ENCODE measurements around the gene ADGRF5. TPM values are rescaled to one million over a fixed set of nuclear protein-coding genes. Genes with fewer than 3 reads are reported as not detected.
A peak's percentile ranks its signal among the peaks of the same experiment; 100 is the strongest.

The ADGRF5 gene
- total and polyA plus RNA-seq, 2 experiments from 2014 or later, result 0.70 to 2.0 TPM

GRCh38 chr6:46954837-46955451 is 33.2 kb upstream of the ADGRF5 start:
- Histone ChIP-seq H3K27ac (no peak overlapping the region), H3K9me2 (replicated peaks; ENCODE audit: insufficient read depth) (no peaks in the 10 kb centered on the region)
- WGBS (ENCODE audit: low lambda C conversion rate, missing lambda C conversion rate), result 57% methylated on average over 3 of the region's 4 CpGs

GRCh38 chr6:46953921-46954320 is 32.2 kb upstream of the ADGRF5 start:
- no peak overlapping the region for H3K27ac ChIP-seq
- WGBS (ENCODE audit: low lambda C conversion rate, missing lambda C conversion rate), result 67% methylated on average over 4 of the region's 4 CpGs
- TF ChIP-seq CTCF (IDR thresholded peaks at IDR 0.05; ENCODE audit: poor library complexity) (no peak), EZH2 (IDR thresholded peaks at IDR 0.05; ENCODE audit: borderline replicate concordance) (no peak), EZH2phosphoT487 (IDR thresholded peaks at IDR 0.05; ENCODE audit: low read depth, severe bottlenecking, unreplicated experiment) (no peak)

More at GRCh38 chr6:46954837-46955451, 33.2 kb upstream of the ADGRF5 start:
- no peaks in the 10 kb centered on the region for H3K79me2 ChIP-seq
- no peaks in the 10 kb centered on the region for H4K20me1 ChIP-seq (ENCODE audit: insufficient read depth, poor library complexity, severe bottlenecking)
- no peaks in the 10 kb centered on the region for H3K27me3 ChIP-seq
- H3K4me2 ChIP-seq, result no peak overlapping the region
- DNase-seq (ENCODE audit: low spot score), result no peak
- no peak overlapping the region for H3K4me3 ChIP-seq
- no peak overlapping the region for H2AFZ ChIP-seq
- H3K9me3 ChIP-seq (ENCODE audit: low read depth), result no peaks in the 10 kb centered on the region
- no peaks in the 10 kb centered on the region for H3K4me1 ChIP-seq (ENCODE audit: insufficient read depth)
- no peak for TF ChIP-seq EZH2phosphoT487 (IDR thresholded peaks at IDR 0.05; ENCODE audit: low read depth, severe bottlenecking, unreplicated experiment)
- TF ChIP-seq CTCF (IDR thresholded peaks at IDR 0.05; ENCODE audit: poor library complexity), result no peak
- TF ChIP-seq EZH2 (IDR thresholded peaks at IDR 0.05; ENCODE audit: borderline replicate concordance), result no peak
- no peaks in the 10 kb centered on the region for H3K36me3 ChIP-seq (replicated peaks; ENCODE audit: insufficient read depth, low read depth)

GRCh38 chr6:46949632-46950280 is 28.0 kb upstream of the ADGRF5 start:
- Histone ChIP-seq H4K20me1 (ENCODE audit: insufficient read depth, poor library complexity, severe bottlenecking) (no peaks in the 10 kb centered on the region), H3K79me2 (no peaks in the 10 kb centered on the region), H3K4me1 (ENCODE audit: insufficient read depth) (peaks cover 6% of the 10 kb centered on the region), H3K4me3 (no peak overlapping the region), H2AFZ (no peak overlapping the region), H3K36me3 (replicated peaks; ENCODE audit: insufficient read depth, low read depth) (no peaks in the 10 kb centered on the region), H3K9me2 (replicated peaks; ENCODE audit: insufficient read depth) (no peaks in the 10 kb centered on the region), H3K4me2 (peak overlapping the region; percentile 6), H3K27me3 (no peaks in the 10 kb centered on the region), H3K27ac (no peak overlapping the region), H3K9me3 (ENCODE audit: low read depth) (no peaks in the 10 kb centered on the region)
- no peak for DNase-seq (ENCODE audit: low spot score)
- TF ChIP-seq EZH2phosphoT487 (IDR thresholded peaks at IDR 0.05; ENCODE audit: low read depth, severe bottlenecking, unreplicated experiment), result no peak
- TF ChIP-seq EZH2 (IDR thresholded peaks at IDR 0.05; ENCODE audit: borderline replicate concordance), result no peak
- no peak for TF ChIP-seq CTCF (IDR thresholded peaks at IDR 0.05; ENCODE audit: poor library complexity)
- 81% methylated on average over 8 of the region's 8 CpGs for WGBS (ENCODE audit: low lambda C conversion rate, missing lambda C conversion rate)

More at GRCh38 chr6:46953921-46954320, 32.2 kb upstream of the ADGRF5 start:
- Histone ChIP-seq H3K4me3 (no peak overlapping the region), H3K9me3 (ENCODE audit: low read depth) (no peaks in the 10 kb centered on the region), H3K27me3 (no peaks in the 10 kb centered on the region), H3K36me3 (replicated peaks; ENCODE audit: insufficient read depth, low read depth) (no peaks in the 10 kb centered on the region), H2AFZ (no peak overlapping the region), H3K4me2 (no peak overlapping the region), H4K20me1 (ENCODE audit: insufficient read depth, poor library complexity, severe bottlenecking) (no peaks in the 10 kb centered on the region), H3K9me2 (replicated peaks; ENCODE audit: insufficient read depth) (no peaks in the 10 kb centered on the region), H3K79me2 (no peaks in the 10 kb centered on the region), H3K4me1 (ENCODE audit: insufficient read depth) (peaks cover 6% of the 10 kb centered on the region)
- no peak for DNase-seq (ENCODE audit: low spot score)

Data from hepatocyte (in vitro differentiated cells).